GM18505 (cell line): ENCODE results near the gene PHGDH.

ENCODE experiments used
- ATAC-seq: cut with Tn5 transposase; IDR thresholded peaks from one replicate; pipeline ENCODE4 v1.9.1; 2021; ENCODE audit not compliant: unreplicated experiment
- POLR2A ChIP-seq: IDR thresholded peaks from 4 replicates; pipeline ENCODE4 v1.6.1; 2011; ENCODE audit warnings: borderline replicate concordance; ENCODE audit not compliant: insufficient read depth, insufficient read length; ENCODE audit errors: extremely low read depth

PHGDH gene

DNA sequence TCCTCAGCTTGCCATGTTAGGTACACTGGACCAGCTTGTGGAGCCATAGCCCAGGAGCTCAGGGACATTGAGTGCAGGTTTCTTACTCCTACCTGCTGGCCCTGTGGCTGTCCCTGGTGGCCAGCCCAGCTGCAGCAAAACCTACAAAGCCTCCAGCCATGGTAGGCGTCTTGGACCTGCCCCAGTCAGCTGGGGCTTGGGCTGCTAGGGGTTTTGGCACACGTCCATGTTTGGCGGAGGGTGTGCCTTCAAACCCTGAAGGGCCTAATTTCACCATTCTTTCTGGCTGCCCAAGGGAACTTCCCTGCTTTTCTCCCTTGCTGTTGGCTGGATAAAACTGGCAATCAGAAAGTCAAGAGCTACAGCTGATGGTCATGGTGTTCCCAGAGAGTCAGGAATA is 31.6 kb downstream of the PHGDH start:
- TF ChIP-seq POLR2A: no peak
- ATAC-seq: no peak

DNA sequence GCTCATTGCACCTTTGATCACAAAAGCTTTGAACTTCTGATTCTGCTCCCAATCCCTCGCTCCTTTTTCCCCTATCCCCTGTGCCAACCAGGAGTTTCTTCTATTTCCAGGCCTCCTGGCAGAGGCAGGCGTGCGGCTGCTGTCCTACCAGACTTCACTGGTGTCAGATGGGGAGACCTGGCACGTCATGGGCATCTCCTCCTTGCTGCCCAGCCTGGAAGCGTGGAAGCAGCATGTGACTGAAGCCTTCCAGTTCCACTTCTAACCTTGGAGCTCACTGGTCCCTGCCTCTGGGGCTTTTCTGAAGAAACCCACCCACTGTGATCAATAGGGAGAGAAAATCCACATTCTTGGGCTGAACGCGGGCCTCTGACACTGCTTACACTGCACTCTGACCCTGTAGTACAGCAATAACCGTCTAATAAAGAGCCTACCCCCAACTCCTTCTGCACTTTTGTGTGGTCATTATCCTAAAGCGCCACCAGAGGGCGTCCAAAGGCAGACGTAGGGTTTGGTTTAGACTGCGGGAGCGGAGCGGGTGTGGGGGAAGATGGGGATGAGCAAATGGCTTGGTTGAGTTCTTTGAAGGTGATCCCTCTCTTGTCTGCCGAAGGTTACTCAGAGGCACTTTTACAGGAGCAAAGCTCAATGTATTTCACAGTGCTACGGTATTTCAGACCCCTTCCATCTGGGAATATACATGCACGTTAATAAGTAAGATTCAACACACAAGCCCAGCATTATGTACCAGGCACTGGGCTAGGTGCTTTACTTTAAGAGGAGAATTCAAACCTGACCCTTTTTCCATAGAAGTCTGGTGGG is 32.3 kb downstream of the PHGDH start:
- peak; percentile 71 for ATAC-seq
- no peak for TF ChIP-seq POLR2A

DNA sequence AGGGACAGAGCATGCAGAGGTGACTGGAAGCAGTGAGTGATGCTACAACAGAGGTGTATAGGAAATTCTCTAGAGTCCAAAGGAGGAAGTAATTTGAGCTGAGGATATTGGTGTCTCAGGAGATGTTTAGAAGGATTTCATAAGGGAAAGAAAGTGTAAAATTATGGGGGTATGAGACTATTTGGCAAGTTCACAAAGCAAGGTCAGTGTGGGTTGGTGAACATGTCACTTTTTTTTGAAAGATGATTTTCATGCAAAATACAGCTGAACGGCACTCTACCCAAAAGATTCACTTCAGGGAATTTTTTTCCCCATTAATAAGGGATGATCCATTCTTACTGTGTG is 32.8 kb downstream of the PHGDH start:
- ATAC-seq: no peak
- no peak for TF ChIP-seq POLR2A

DNA sequence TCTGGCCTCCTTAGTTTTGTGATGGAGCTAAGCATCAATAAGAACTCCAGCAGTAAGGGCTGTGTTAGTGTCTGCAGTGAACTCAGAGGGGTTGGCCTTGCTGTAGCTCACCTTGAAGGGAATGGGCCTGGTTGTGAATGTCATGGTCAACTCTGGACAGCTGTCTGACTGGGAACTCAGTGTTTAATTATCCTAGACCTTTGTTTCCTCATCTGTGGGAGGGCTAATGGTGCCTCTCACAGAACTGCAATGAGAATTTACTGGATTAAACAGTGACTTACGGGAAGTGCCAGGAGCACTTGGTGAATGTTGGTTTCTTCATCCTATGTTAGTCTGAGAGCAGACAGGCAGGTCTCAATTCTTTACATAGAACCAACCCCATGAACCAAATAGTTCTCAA is 33.3 kb downstream of the PHGDH start:
- no peak for ATAC-seq

DNA sequence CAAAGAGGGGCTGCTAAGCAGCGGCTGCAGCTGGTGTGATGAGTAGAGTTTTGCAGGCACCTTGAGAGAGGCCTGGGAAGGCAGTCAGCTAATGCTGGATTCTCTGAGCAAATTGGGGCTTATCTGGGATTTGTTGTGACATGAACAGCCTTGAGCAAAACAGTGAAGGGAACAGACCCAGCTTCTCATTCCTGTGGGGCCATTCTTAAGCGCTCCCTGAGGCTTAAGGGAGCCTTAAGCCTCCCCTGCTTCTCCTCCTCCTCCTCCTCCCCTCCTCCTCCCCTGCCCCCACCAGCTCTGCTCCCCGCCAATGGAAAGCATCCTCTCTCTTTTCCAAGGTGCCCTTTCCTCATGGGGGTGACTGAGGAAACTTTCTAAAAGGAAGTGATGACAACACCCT is 35.7 kb downstream of the PHGDH start:
- no peak for TF ChIP-seq POLR2A
- no peak for ATAC-seq

More for the DNA sequence above, 33.3 kb downstream of the PHGDH start:
- no peak for TF ChIP-seq POLR2A

DNA sequence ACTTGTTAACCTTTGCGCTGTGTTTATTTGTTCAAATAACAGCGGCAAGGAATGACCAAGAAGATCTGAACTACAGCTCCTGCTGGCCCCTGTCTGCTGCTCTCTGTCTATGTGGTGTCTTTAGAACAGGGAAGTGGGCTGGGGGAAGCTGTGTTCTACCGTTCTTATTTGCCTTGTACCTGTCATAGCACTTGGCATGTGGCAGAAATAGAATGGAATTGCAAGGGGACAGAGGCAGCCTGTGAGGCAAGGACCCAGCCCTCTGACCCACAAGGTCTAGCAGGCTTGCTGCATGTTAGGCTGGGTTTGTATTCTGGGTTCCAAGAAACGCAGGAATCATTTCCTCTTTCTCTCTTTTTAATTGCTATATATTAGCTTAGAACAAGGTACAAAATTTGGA is 36.3 kb downstream of the PHGDH start:
- ATAC-seq: no peak

DNA sequence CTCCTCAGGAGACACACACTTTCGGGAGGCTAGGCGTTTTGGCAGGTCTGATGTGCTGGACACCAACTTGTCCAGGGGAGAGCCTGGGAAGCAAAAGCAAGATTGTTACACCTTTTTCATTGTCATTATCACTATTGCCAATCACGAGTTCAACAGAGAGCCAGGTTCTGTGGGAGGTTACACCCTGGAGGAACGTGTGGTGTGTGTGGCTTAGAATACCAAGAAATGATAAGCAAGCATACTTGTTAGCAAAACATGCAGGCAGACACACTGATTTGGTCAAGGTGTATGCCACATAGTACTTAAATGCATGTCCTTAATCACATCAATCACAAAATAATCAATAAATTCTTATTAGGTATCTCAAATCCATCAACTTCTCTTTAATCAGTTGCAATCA is 40.9 kb downstream of the PHGDH start:
- TF ChIP-seq POLR2A: no peak
- no peak for ATAC-seq

More for the DNA sequence above, 36.3 kb downstream of the PHGDH start:
- TF ChIP-seq POLR2A: no peak

DNA sequence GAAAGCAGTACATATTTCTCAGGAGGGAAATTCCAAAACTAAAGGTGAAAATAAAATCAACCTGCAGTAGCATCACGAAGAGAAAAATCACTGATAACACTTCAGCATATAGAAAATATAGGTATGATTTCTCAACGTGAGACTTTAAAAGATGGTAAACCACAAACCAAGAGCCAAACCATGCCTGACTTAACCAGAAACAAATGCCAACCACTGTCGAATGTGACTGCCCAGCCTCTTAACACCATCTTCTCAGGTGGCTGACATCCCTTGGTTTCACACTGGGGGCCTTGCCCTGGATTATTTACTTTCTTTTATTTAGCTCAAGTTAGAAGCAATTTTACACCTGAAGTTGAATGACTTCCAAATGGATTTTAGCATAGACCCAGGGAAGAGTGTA is 46.9 kb downstream of the PHGDH start:
- no peak for TF ChIP-seq POLR2A

DNA sequence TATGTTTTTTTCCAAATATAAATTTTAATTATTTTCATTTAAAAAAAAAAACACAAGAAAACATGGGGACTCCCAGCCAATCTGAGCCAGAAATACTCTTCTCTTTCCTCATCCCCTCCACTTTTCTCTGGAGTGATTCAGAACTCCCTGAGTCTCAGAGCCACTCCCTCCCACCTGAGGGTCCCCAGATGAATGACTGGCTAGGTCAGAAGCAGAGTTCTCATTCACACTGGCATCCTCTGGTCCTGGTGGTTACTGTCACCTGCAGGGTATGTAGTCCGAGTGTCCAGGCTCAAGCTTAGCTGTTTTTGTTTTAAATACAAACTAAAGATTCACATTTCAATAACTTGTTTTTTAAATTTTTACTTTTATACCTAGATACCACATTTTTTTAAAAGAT is 50.7 kb downstream of the PHGDH start:
- TF ChIP-seq POLR2A: no peak
- ATAC-seq: no peak

More for the DNA sequence above, 46.9 kb downstream of the PHGDH start:
- no peak for ATAC-seq

DNA sequence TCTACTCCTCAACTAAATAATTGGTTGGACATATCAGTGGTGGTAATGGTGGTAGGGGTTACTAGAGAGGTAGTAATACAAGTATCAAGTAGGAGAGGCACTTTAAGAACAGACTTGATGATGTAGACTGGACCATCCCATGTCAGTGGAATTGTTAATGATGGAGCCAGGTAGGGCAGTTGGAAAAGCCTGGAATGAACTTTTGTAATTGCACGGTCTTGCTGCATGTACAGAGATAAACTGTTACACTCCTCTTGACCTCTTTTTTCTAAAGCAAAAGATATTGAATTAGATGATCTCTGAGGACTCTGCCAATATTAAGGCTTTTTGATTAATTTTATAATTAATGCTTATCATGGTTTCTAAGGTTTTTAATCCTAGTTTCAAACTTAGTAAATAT is 51.2 kb downstream of the PHGDH start:
- ATAC-seq: no peak

DNA sequence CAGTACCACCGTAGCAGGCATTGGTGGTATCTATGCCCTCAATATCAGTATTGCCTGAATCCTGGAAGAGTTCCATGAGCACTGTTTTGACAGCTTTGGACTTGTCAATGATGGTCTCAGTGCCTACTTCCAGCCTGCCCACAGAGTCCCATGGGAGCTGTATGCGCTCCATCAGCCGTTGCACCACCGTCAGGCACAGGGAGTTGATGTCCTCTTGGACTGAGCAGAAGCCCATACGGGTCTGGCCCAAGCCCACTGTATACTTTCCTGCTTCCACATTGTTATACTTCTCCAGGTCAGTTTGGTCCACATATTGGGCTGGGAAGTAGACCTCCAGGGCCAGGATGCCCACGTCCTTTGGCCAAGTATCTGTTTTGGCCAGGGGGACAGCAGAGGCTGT is 52.5 kb downstream of the PHGDH start:
- ATAC-seq: no peak
- TF ChIP-seq POLR2A: no peak

More for the DNA sequence above, 51.2 kb downstream of the PHGDH start:
- TF ChIP-seq POLR2A: no peak

DNA sequence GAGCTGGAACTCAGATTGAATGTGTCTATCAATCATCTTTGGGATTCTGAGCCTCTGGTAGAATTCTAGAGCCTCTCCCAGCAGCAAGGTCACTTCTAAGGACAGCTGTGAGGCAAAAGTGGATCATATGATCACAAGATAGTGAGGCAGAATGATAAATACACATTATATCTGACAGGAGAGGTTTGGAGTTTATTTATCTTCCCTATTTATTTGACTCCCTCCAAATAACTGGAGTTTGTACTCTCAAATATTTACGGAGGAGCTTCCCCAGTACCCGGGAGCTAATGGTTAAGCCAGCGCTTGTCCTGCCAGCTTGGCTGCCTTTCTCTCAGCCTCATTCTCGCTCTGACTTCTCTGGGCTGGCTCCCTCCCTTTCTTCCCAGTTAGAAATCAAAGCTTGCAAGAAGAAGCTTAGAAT is 54.6 kb downstream of the PHGDH start:
- TF ChIP-seq POLR2A: no peak
- no peak for ATAC-seq

DNA sequence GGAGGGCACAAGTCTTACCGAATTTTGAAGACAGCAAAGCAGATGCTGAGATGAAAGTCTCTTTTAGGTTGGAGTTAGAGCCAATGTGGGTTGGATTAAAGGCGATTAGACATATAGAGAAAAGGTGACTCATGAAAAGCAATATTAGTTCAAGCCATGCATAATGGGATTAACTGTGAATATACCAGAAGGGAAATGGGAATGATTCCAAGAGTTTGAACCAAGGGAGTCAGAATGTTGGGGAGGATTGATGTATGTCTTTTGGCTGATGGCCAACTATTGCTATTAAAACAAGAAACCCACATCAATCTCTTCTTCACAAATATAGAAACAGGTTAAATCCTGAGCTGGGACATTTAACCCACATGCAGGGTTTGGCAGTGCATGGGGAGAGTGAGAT is 55.8 kb downstream of the PHGDH start:
- TF ChIP-seq POLR2A: no peak
- no peak for ATAC-seq

DNA sequence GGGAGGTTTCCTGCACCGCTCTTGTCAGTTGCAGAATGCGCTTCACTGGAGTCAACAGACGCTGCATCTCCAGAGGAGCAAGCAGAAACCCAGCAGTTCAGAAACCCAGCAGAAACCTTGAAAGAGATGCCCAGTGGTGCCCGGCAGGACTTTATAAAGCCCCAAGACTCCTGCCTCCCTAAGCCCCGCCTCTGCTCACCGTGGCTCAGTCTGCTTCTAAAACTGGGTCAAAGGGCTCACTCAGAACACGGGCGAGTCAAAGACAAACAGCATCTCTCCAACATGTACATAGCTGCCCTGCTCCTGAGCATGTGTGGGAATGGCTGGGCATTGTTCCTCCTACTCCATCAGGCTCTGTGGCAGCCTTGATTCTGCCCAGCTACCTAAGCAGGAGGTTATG is 57.0 kb downstream of the PHGDH start, which contains the start of gene HMGCS2:
Gene HMGCS2, minus strand, starts transcription at position 128 of the 400 bp plus-strand sequence. Its CDS starts 61 bp downstream, at position 67.
- TF ChIP-seq POLR2A: no peak
- no peak for ATAC-seq

DNA sequence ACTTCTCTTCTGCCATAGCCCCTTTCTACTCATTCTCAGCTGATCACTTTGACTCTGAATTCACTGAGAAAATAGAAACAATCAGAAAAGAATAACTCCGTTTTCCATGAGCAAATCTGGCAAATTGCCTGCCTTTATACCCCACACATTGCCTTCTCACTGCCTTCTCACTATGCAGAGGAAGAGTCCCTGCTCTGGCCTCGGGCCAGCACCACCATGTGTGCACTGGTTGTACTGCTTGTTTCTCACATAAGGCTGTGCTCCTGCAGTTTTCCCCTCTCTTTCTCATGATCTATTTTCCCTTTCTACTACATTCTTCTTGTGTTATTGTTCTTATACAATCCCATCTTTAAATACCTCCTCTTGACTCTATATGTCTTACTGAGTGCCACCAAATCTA is 59.3 kb downstream of the PHGDH start:
- TF ChIP-seq POLR2A: no peak
- ATAC-seq: no peak

DNA sequence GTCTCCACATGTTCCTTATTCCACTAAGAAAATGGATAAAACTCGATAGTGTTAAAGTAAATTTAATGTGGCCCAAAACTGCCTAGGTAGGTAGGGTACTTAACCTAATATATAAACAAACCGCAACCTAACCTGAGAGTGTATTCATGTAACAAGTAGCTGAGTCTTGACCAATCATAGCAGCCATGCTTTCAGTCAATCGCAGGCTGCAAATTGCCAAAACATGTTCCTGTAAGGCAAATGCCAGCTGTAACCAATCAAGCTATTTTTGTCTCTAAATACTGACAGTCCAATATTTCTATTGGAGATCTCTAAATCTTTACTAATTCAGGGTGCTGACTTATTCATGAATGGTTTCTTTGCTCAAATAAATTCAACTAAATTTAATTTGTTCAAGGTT is 60.0 kb downstream of the PHGDH start:
- ATAC-seq: no peak
- TF ChIP-seq POLR2A: no peak

DNA sequence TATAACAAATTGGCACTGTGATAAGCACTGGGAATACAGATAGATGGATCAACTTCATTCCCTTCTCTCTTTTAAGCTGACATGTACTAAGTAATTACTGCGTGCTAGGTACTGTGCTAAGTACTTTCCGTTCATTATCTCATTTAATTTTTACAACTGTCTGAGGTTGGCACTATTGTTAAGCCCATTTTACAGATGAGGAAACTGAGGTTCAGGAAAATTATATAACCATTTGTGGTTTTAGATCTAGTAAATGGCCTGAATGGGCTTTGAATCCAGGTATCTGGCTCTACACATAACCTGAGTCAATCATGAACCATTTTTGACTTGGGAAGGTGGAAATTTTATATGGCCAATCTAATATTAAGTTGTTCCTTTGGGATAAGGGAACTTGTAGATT is 60.6 kb downstream of the PHGDH start:
- ATAC-seq: no peak
- no peak for TF ChIP-seq POLR2A
